GM21825 (cell line): Measurements from ENCODE around the gene CORO2B.

Experiments used
- ATAC-seq: cut with Tn5 transposase; IDR thresholded peaks from one replicate; pipeline ENCODE4 v1.9.1; 2021; ENCODE audit warnings: mild to moderate bottlenecking, moderate library complexity; ENCODE audit not compliant: unreplicated experiment

Gene CORO2B

DNA sequence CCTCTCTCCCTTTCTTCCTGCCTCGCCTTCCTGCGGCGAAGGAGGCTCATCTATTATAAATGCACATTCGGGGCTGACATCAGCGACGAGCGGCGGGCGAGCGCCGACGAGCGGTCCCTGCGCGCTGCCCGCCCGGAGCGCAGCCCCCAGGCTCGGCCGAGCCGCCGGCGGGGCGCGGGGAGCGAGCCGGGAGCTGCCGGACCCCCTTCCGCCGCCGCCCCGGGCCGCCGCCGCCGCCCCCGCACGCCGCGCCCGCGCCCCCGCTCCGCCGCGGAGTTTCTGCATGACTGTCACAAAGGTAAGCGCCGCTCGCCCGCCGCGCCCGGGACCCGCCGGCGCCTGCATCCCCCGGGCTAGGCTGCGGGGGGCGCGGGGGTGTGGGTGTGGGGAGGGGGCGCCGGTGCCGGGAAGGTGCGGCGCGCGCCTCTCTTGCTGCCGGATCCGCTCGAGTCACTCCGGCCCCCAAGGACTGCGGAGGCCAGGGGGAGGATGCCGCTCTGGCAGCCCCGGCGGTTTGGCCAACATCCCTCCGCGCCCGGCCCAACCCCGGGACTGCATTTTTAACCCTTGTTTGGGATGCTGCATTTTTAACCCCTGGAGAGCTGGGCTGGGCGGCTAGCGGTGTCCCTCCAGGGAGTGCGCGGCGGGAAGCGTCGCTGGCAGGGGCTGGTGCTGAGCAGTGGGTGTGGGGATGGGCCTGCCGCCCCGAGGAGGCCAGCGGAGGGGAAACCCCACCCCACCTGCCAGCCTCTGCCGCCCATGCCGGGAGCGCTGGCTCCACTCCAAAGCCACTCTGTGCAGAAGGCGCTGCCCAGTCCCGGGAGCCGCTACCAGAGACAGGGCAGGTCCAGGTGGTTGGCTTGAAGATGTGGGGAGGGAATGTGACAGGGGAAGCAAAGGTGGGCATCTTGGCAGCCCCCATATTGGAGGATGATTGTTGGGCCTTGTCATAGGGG lies at the start of gene CORO2B:
Gene CORO2B (plus strand): TSS at position 14 of the 956 bp plus-strand sequence. CDS start 270 bp downstream, at position 284.
- no peak for ATAC-seq

DNA sequence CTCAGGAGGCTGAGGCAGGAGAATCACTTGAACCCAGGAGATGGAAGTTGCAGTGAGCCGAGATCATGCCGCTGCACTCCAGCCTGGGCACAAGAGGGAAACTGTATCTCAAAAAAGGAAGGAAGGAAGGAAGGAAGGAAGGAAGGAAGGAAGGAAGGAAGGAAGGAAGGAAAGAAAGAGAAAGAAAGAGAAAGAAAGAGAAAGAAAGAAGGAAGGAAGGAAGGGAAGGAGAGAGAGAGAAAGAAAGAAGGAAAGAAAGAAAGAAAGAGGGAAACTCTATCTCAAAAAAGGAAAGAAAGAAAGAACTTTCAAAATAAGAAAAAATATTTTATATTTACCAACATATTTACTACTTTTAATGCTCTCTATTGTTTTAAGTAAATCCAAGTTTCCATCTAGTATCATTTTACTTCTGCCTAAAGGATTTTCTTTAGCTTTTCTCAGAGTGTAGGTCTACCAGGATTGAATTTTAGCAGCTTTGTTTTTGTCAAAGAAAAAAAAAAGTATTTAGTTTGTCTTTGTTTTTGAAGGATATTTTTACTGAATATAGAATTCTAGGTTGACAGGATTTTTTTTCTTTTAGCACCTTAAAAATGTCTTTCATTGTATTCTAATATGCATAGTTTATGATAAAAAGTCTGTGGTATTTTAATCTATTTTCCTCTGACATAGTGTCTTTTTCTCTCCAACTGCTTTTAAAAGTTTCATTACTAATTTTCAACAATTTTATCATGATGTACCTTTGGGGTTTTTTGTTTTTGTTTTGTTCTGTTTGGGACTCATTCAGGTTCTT lies 47.2 kb upstream of the CORO2B start:
- ATAC-seq = no peak

DNA sequence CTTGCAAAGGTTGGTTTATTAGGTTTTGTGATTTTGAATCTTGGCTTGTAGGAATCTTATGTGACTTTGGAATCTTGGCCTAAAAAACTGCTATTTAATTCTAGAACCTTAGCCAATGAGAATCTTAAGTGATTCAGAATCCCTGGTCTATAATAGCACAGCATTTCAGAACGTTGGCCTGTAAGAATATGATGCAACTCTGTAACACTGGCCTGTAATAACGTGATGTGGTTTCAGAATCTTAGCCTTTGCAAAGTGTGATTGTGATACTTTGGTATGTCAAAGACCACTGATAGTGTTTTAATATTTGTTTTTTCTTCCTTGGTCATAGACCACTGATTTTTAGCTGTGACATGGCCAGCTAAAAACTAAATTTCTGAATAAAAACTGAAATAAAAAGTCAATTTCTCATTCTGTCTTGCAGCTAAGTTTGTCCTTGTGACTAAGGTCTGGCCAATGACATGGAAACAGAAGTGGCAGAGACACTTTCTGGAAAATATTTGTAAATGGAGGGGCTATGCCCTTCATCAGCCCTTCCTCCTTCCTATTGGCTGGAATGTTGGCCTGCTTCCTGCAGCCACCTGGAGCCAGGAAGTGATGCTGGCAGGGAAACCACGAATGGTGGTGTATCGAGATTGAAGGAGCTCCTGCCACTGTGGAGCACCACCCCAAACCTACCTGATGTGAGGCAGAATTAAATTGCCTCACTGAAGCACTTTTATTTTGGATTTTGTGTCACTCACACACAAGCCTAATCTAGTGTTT lies 42.3 kb upstream of the CORO2B start:
- ATAC-seq = no peak

DNA sequence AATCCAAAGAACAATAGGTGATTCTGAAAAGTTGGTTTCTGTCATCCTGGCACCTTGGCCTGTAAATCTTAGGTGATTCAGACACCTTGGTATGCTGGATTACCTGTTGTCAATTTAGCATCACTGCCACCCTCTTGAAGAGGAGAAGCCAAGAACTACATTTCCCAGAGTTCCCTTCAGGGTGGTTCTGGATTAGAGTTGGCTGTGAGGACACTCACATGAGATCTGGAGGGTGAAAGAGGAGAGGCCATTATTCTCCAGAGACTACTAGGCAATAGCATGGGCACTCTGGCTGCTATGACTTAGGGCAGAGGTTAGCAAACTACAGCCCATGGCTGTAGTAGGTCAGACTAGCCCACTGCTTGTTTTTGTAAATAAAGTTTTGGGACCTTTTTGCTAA lies 41.7 kb upstream of the CORO2B start:
- no peak for ATAC-seq

DNA sequence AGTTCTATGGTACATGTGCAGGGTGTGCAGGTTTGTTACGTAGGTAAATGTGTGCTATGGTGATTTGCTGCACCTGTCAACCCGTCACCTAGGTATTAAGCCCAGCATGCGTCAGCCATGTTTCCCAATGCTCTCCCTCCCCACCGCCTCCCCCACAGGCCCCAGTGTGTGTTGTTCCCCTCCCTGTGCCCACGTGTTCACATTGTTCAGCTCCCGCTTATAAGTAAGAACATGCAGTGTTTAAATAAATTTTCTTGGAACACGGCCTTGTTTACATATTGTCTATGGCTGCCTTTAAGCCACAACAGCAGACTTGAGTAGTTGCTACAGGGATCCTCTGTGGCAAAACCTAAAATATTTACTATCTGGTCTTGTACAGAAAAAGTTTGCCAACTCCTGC lies 41.3 kb upstream of the CORO2B start:
- ATAC-seq = no peak

- ATAC-seq = no peak
These were observed 40.5 kb upstream of the CORO2B start for GRCh38 chr15:68538311-68538710.

DNA sequence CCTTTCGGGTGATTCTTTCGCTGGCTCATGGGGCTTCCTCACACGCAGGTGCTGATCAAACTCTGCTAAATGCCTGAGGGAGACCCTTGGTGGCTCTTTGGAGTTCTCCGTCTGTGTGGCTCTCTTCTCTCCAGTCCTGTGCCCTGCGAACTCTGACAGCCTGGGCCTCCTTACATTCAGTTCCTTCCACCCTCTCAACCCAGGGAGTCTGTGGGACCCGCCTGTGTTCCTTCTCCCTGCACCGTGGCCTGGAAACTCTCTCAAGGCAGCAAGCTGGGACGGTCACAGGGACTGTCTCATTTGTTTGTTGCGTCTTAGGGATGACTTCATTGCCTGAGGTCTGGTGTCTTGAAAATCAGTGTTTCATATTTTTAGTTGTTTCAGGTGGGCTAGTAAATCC lies 37.0 kb upstream of the CORO2B start:
- ATAC-seq = no peak

GRCh38 chr15:68542348-68542747 lies 36.4 kb upstream of the CORO2B start:
- no peak for ATAC-seq

DNA sequence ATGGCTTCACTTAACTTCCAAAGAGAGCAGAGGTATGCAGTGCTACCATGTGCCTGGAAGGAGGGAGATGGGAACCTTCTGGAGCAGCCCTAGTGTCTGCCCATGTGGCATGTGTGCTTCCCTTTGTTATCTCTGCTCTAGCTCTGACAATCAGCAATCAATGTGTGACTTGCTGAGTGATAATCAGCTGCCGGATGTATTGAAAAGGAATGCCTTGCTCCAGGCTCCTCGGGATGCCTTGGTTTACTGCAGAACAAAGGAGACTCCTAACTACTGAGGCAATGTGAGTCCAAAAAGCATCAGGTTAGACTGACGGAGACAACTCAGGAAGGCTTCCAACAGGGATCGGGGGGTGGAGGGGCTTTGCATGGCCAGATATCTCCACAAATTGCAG lies 36.0 kb upstream of the CORO2B start:
- no peak for ATAC-seq

DNA sequence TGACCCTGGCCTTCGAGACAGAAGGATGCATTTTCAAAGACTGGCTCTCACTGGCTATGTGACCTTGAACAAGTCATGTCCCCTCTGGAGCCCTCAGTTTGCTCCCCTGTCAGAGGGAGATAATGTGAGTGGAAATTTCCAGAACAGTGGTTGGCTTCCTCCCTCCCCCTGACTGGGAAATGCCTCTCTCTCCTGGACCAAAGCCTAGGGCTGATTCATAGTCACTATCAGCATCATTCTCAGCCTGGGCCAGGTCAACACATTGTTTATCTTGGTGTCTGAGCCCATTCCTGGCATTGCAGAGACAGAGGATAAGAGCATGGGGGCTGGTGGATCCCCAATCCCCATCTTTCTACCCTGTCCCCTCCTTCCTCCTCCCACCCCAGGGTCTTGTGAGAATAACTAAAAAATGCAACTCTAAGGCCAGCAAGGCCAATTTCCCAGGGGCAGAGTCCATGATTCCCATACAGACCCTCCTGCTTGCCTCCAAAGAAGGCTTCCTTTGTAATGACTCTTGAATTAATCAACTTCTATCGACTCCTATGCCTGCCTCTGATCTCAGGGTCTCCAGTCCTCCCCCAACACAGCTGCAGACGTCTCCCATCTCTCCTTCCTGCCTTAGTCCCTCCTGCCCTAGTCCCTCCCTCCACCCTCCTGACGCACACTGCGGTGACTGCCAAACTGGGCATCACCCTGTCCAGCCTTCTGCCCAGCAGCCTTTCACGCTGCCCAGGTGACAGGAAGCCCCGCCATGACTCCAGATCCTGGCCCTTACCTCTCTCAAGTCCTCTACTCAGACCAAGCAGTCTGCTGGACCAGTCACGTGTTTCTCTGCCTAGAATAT lies 35.4 kb upstream of the CORO2B start:
- ATAC-seq = no peak

DNA sequence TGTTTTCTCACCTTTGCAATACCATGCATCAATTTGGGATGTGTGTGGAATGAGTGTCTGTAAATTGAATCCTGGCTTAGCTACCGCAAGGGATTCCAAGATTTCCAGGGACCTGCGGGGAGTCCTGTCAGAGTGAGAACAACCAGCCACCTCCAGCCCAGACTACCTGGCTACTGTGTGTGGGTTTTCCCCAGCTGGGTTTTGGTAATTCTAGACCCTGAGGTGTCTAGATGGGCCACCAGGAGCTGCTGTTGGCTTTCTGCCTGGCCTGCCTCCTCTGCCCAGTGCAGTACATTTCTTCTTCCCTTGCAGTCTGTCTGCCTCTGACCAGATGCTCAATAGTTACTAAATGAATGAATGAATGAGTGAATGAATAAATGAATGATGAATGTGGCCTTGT lies 32.5 kb upstream of the CORO2B start:
- no peak for ATAC-seq

DNA sequence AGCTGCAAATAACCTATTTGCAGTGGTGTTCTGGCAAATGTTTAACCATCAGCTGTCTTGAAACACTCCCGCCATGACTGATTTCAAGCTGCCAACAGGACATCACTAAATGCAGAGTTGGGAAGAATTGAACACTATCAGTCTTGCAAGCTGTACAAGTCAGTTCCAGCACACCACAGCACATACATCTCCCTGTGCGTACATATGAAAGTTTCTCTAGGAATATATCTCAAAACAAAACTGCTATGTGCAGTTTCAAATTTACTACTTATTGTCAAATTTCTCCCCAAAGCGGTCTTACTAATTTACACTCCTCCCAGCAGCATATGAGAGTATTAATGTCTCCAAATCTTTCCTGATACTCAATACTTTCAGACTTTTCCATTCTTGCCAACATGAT lies 30.4 kb upstream of the CORO2B start:
- no peak for ATAC-seq

DNA sequence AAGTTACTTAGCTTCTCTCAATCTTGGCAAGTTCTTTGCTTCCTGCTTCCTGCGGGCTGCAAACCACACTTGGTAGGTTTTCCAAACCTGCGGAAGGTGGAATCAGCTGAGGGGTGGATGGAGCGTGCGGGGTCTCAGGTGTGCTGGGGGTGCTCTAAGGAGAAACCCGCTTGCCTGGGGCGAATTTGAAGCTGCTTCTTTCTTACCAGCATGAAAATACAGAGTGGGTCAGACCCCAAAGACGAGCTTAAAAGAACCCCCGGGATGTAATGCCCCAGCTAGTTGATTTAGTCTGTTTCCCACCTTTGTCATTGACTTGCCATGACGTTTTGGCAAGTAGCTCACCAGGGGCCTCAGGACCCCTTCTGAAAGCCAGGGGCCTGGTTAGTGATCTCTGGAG lies 28.8 kb upstream of the CORO2B start:
- no peak for ATAC-seq

GRCh38 chr15:68550498-68551295 lies 28.1 kb upstream of the CORO2B start:
- no peak for ATAC-seq

DNA sequence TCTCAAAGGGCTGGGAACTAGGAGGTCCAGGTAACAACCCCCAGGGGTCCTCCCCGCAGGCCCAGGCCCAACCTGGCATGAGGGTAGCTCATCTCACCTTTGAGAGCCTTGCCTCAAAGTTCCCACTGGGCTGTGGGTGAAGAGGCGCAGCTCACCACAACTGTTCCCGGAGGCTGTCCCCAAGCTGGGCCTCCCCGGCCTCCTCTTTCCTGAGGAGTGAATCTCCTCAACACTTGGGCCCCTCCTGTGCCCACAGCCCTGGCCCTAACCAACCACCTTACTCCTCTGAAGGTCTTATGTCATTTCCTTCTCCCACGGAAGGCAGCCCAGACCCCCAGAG lies 27.5 kb upstream of the CORO2B start:
- no peak for ATAC-seq

DNA sequence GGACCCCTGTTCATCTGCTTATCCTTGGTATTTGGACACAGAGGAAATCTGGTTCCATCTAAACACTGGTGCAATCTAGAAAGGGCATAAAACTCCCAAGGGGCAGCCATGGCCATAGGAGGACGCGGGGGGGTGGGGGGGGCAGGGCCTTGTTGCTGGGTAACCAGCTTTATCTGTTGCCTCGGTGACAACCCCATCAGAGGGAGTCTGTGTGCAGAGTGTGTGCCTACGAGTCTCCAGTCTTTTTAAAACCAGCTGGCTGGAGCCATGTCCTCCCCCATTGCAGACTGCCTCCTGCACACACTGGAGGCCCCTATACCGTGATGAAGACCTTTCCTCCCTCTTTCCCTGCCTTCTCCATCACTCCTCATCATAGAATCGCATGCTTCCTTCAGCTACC lies 26.4 kb upstream of the CORO2B start:
- ATAC-seq = no peak

- ATAC-seq = no peak
These were observed 26.0 kb upstream of the CORO2B start for GRCh38 chr15:68552773-68553172.

GRCh38 chr15:68553314-68553993 lies 25.3 kb upstream of the CORO2B start:
- no peak for ATAC-seq
